Activated CD4-positive, alpha-beta T cell treated with anti-CD3 and anti-CD28 coated beads, Interleukin-2, amount 50 U/mL, for 48 hours (primary cell): ENCODE results near the gene CLCNKA.
A peak's percentile ranks its signal among the peaks of the same experiment; 100 is the strongest.
"Not testable (repeated sequence)": the region's sequence is repeated elsewhere in the genome, so short reads cannot be mapped to it uniquely, and the experiment has no call there.

Source experiments
- DNase-seq, 2 experiments: peaks; one replicate each; pipeline ENCODE4 v3.0.0-alpha.2; 2020

CLCNKA gene

DNA sequence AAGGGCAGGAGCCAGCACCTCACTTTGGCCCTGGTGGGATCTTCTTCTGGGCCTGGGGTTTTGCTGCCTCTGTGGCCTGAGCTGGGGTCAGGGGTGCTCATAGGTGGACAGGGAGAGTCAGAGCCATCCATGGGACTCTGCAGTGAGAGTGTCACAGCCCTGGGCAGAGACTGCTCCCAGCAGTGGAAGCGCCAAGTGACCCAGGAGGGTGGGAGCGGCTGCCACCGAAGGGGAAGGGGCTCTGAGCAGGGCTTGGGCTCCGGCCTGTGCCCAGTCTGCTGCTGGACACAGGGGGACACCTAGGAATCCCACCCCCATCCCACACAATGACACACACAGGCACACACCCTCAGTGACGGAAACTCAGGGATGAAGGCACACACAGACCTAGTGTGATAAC is 22.1 kb downstream of the CLCNKA start:
- no peak for DNase-seq

GRCh38 chr1:16046842-16047241 is 25.0 kb downstream of the CLCNKA start:
- no peak for DNase-seq

DNA sequence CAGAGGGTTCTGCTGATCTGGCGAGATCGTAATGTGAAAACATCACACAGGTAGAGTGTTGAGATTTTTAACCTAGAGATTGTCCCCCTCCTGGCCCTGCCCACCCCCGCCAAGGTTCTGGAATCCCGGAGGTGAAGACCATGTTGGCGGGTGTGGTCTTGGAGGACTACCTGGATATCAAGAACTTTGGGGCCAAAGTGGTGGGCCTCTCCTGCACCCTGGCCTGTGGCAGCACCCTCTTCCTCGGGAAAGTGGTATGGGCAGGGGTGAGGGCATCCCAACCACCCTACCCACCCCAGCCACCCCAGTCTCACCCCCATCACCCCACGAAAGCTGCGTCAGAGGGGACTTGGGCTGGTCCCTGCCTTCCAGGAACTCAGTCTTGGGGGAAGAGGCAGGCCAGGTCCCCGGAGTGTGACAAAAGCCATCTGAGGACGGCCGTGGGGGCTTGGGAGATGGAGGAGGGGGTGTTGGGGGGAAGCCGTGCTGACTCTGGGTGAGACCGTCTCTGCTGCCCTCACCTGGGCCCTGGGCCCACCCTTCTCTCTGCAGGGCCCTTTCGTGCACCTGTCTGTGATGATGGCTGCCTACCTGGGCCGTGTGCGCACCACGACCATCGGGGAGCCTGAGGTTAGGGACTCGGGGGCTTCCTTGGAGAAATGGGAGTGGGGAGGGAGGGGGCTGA is 26.1 kb downstream of the CLCNKA start:
- DNase-seq, result no peak

GRCh38 chr1:16048573-16049189 is 26.8 kb downstream of the CLCNKA start:
- peak; percentile 17 to 27 for DNase-seq

GRCh38 chr1:16050328-16050727 is 28.5 kb downstream of the CLCNKA start:
- DNase-seq, result no peak

GRCh38 chr1:16051039-16051438 is 29.2 kb downstream of the CLCNKA start:
- no peak for DNase-seq

DNA sequence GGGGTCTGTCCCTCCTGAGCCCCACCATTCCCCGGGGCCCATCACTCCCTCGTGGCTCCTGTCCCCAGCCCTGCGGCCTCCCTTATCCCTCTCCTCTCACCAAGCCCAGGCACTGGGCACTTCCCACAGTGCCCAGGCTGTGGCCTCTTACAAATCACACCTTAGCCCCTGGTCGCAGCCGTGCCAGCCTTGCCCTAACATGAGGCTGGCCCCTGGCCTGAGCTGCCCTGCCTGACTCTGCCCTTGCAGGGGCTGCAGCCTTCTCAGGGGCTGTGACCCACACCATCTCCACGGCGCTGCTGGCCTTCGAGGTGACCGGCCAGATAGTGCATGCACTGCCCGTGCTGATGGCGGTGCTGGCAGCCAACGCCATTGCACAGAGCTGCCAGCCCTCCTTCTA is 30.1 kb downstream of the CLCNKA start:
- DNase-seq, result not testable (repeated sequence)

DNA sequence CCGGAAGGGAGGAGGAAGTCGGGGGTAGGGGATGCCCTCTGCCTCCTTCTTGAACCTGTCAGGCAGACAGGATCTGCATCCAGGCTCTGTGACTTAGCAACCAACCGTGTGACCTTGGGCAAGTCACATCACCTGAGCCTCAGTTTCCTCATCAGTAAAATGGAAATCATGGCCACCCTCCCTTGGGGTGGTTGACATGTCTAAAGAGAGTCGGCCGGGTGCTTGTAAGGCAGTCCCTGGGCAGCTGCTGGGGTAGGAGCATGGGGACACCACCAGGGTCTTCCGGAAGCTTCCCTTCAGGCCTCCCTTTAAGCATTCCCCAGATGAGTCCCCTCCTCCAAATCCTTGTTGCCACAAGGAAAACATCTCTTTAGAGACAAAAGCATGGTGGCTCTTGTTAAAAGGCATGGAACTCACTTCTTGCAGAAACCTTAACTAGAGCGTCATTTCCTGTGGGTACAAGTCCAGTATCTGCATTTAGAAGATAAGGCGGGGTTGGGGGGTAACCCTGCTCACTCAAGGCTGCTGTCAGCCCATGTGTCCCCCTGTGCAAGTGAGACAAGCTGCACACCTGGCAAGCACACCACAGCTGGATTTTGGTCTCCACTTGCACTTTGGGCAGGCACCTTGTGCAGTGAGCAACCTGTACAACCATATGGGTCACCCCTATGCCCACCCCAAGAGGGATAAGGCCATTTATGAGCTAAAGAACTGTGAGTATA is 32.1 kb downstream of the CLCNKA start:
- no peak for DNase-seq

DNA sequence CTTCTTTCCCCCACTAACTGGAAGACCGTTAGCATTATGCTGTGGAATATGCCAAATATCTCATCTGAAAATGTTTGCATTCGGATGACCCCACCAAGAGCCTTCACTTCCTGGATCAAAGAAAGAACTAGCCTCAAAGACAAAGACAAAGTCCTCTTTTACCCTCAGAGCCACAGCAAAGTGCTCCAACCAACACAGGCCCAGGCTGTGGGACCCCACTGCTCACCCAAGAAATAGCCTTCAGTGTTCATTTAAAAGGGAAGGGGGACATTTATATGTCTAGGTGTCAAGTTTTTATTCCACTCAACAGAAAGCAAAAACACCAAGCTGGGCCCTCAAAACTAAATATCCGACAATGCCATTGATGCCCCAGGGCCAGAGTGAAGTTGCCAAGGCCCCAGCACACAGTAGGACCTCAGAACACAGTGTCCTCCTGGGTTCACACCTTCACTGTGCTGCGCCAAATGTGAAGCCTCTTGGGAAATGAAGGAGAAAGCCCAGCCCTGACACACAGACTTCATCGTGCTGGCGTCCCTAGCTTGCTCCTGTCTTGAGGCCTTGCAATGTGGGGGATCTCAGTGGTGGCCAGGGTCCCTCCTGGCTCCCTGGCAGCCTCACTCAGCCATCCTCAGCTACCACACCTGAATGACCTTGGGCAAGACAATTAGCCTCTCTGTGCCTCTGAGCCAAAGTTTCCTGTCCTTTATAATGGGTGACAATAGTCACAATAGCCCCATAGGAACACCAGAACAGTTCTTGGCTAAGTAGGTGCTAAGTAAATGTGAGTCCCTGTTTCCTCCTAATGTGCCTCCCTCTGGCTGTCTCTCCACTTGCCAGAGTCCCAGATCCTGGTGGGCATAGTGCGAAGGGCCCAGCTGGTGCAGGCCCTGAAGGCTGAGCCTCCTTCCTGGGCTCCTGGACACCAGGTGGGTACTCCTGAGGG is 33.0 kb downstream of the CLCNKA start:
- DNase-seq, result no peak

DNA sequence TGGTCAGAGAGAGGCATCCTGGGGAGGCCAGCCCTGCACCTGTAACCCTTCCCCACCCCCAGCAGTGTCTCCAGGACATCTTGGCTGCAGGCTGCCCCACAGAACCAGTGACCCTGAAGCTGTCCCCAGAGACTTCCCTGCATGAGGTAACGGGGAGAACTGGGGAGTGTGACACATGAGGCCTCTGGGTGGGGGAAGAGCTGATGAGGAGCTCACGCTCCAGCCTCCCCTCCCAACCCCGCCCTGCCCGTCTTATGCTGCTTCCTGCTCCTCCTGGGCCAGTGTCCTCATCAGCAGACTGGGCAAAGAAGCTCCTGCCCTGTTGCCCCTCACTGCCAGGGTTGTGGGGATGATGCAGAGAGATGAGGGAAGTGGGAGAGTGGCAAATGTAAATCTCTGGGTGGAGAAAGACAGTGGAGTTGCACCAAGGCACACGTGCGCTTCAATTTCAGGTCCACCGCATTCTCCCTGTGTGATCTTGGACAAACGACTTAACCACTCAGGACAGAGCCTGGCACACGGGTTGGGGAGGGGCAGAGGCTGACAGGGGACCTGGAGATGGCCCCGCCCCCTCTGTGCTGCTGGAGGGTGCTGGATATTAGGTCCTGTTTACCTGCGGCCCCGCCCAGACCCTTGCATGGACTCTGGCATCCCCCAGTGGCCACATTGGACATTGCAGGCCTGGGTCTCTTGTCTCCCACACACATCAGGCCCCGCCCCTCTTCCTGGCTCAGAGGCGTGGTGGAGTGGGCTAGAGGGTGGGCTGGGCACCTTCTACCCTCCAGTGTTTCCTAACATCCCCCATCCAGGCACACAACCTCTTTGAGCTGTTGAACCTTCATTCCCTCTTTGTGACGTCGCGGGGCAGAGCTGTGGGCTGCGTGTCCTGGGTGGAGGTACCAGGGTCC is 34.0 kb downstream of the CLCNKA start:
- peak; percentile 75 to 81 for DNase-seq

- DNase-seq, result not testable (repeated sequence)
Measured at GRCh38 chr1:16056521-16056912, 34.7 kb downstream of the CLCNKA start.

DNA sequence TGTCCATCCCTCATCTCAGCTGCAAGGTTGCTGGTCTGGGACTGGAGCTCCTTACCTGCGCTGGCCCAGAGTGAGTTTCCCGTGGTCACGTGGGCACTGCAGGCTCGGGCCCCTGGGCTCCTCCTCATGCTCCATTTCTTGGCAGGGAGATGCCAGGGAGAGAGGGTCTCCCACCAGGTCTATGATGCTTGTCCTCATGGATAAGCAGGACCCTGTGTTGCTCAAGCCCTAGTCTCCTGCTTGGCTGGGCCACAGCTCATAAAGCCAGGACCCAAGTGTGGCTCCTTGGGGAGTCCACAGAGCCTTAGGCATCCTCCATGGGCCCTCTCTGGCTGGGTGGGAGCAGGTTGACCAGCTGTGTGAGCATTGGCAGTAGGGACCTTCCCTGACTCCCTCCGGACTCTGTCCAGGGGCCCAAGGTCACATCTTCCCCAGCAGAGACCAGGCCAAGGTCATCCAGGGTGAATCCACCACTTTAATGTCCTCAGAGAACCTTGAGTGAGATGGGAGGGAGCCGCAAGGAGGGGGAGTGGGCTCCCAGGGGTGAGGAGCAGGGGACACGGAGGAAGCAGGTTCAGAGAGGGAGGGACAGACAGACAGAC is 35.6 kb downstream of the CLCNKA start:
- not testable (repeated sequence) for DNase-seq

GRCh38 chr1:16058394-16059120 is 36.7 kb downstream of the CLCNKA start:
- DNase-seq, result not testable (repeated sequence)

GRCh38 chr1:16061266-16061665 is 39.4 kb downstream of the CLCNKA start:
- DNase-seq, result no peak

DNA sequence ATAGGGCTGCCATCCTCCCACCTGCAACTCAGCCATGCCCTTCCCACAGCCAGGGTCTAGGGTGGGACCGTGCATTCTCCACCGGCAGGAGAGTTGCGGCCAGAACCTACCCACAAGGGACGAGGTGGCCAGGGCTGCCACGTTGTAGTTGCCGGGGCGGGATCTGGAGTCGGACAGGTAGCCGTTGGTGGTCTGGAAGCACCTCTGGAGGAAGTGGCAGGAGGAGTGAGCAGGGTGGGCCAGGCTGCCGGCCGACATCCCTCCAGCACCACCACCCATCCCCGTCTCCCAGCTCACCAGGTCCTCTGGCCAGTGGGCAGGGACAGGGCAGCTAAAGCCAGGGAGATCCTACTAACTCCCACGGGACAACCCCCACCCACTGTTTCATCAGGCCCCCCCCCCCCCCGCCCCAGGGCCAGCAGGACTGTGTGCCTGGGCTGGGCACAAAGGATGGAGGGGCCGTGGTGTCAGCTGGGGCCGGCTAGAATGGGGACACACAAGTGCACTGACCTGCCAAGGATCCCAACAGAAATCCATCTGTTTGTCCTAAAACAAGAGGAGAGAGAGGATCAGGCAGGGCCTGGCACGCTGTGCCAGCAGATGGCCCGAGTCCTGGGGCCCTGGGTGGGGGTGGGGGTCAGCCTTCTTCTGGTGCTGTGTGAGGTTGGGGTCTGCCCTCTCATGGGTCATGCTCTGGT is 40.3 kb downstream of the CLCNKA start:
- DNase-seq, result not testable (repeated sequence)

GRCh38 chr1:16062687-16063075 is 40.8 kb downstream of the CLCNKA start:
- DNase-seq, result not testable (repeated sequence)

DNA sequence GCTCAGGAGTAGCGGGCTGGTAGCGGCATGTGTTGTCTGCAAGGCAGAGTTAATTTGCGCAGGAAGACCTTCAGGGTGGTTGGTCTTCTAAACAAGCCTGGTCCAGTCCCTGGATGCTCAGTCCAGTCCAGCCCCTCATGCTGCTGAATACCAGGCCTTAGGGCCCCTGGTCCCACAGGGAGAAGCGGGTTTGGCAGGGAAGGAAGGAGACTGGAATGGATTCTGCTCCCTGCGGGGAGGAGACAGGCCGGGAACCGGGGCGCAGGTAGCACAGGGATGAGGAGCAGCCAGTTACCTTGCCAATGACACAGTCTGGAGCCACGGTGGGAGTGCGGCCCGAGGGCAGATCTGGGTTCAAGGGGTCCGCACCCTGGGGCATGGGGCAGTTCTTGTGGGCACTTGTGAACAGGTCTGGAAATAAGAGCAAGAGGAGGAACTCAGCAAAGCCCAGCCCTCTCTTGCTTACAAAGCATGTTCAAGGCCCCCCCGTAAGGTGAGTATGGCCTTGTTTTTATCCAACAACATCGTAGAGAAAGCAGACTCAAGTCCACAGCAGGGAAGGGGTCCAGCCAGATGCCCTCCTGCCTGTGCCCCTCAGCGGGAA is 41.5 kb downstream of the CLCNKA start:
- DNase-seq, result no peak

DNA sequence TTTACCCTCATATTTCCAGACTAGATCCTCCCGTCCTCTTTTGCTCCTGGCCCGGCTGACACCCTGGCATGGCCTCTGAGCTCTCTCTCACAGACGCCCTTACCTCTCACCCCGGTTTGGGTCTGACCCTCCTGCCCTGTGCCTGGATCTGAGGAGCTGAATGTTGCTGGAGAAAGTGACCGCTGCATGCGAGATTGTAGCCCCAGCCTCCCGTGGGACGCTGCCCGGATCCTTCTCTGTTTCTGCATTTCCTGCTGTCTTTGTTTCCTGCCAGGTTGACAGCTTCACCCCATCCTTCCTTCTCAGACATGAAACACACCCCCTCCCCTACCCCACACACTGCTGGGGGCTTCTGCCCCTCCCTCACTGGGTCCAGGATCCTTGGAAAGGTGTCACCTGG is 42.1 kb downstream of the CLCNKA start:
- no peak for DNase-seq

DNA sequence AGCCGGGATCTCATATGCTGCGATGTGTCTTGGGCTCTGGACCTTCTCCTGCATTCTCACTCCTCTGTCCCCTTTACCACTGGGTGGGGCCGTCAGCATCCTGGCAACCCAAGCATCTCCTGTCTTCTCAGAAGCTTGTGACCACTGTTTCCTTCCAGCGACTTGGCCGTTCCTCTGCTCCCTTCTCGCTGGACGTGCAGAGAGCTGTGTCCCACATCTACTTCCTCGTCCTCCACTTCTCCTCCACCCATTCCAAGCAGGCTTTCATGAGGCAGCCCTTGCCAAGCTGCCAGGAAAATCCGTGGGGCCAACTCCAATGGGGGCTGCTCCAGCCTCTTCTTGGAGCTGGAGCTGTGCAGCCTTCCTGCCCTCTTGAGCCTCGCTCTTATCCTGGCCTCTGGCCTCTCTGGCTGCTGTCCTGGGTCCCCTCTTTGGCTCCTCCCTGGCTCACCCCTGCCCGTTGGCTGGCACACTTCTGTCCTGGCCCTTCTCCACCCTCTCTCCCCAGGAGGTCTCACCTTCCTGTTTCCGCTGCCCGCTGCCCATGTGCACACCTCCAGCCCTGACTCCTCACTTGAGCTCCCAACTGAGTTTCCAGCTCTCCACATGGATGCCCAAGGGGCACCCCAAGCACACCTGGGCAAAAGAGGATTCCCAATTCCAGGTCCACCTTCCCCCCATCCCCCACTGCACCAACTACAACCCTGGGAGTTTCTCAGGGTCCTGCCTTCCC is 42.9 kb downstream of the CLCNKA start:
- no peak for DNase-seq
